H7 (cell line): ENCODE data around the gene IGSF8. TPM values are rescaled to one million over a fixed set of nuclear protein-coding genes. Genes with fewer than 3 reads are reported as not detected.
A peak's percentile ranks its signal among the peaks of the same experiment; 100 is the strongest.
"Not testable (repeated sequence)": the region's sequence is repeated elsewhere in the genome, so short reads cannot be mapped to it uniquely, and the experiment has no call there.

Experiments used
- DNase-seq: peaks from one replicate; pipeline ENCODE4 v3.0.0; 2012
- H3K27me3 ChIP-seq: 2 replicates; pipeline ENCODE4 v1.6.0; 2011; ENCODE audit warnings: mild to moderate bottlenecking, low read length; ENCODE audit not compliant: control insufficient read depth, insufficient read depth
- H3K36me3 ChIP-seq: replicated peaks from 2 replicates; pipeline ENCODE4 v1.5.1; 2011; ENCODE audit warnings: low read length; ENCODE audit not compliant: control insufficient read depth, insufficient read depth
- H3K4me3 ChIP-seq: 2 replicates; pipeline ENCODE4 v1.5.1; 2011; ENCODE audit warnings: low read depth, mild to moderate bottlenecking, control low read depth, low read length, moderate library complexity; ENCODE audit not compliant: insufficient read depth
- total RNA-seq: library from RNA; depleted of rRNA; stranded (reverse); fragments of >200 nt; shearing (Covaris generic); gene quantifications from 2 replicates; pipeline ENCODE4 v1.2.3, GENCODE V29; 2014

IGSF8 gene
- total RNA-seq, 1 experiment from 2014 or later, result 89.5 TPM

DNA sequence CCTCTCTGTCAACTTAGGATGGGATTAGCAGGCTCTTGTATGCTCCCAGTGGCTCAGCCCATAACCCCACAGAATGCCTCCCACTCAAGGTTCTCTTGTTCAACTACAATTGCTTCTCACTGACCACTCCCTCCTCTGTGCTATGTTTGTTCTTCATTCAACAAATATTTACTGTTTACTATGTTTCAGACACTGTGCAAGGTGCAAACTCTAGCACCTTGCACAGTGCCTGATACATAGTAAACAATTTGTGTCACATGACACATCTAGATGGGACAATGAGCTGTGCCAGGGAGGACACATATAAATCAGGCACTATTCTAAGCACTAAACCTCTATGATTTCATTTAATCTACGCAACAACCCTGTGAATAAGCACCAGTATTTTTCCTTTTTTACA lies 32.5 kb upstream of the IGSF8 start:
- H3K36me3 ChIP-seq, result peaks cover 6% of the 10 kb centered on the region
- no peaks in the 10 kb centered on the region for H3K27me3 ChIP-seq
- H3K4me3 ChIP-seq, result no peak overlapping the region
- peak; percentile 4 for DNase-seq

- H3K27me3 ChIP-seq, result no peaks in the 10 kb centered on the region
- H3K4me3 ChIP-seq, result no peak overlapping the region
- peak; percentile 7 for DNase-seq
- peaks cover 7% of the 10 kb centered on the region for H3K36me3 ChIP-seq
Observed at GRCh38 chr1:160130486-160130885, 32.1 kb upstream of the IGSF8 start.

DNA sequence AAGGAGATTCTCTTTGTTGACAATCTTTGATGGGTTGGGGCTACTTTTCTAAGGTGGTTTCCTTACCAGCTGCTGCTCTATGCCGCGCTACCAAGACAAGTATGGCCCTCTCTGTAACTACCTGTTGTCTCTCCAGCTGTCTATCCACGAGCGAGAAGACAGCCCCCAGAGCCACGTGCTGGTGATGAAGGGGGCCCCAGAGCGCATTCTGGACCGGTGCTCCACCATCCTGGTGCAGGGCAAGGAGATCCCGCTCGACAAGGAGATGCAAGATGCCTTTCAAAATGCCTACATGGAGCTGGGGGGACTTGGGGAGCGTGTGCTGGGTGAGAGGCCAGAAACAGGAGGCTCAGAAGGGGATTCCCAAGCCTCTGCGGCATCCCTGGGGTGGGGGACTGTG lies 31.5 kb upstream of the IGSF8 start:
- Histone ChIP-seq H3K27me3 (no peaks in the 10 kb centered on the region), H3K4me3 (no peak overlapping the region), H3K36me3 (peaks cover 7% of the 10 kb centered on the region)
- no peak for DNase-seq

GRCh38 chr1:160129558-160129957 lies 31.1 kb upstream of the IGSF8 start:
- Histone ChIP-seq H3K4me3 (no peak overlapping the region), H3K27me3 (no peaks in the 10 kb centered on the region), H3K36me3 (peaks cover 7% of the 10 kb centered on the region)
- peak; percentile 15 for DNase-seq

DNA sequence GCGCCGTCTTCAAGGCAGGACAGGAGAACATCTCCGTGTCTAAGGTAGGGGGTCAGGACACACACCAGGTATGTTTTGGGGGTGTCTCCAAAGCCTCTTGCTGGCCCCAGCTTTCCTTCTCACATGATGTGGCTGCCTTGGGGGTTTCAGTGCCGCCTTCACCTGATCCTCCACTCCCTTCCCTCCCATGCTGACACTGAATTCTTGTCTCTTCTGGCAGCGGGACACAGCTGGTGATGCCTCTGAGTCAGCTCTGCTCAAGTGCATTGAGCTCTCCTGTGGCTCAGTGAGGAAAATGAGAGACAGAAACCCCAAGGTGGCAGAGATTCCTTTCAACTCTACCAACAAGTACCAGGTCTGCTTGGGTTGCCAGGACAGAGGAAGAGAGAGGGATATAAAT lies 30.6 kb upstream of the IGSF8 start:
- Histone ChIP-seq H3K27me3 (no peaks in the 10 kb centered on the region), H3K36me3 (peaks cover 7% of the 10 kb centered on the region), H3K4me3 (no peak overlapping the region)
- DNase-seq, result peak; percentile 7

DNA sequence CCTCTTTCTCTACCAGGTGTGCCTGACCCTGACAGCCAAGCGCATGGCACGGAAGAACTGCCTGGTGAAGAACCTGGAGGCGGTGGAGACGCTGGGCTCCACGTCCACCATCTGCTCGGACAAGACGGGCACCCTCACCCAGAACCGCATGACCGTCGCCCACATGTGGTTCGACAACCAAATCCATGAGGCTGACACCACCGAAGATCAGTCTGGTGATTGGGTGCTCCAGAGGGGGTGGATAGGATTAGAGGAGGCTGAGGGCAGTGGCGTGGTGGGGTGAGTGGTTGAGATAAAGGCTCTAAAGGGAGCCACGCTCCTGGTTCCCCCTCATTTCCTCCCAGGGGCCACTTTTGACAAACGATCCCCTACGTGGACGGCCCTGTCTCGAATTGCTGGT lies 30.2 kb upstream of the IGSF8 start:
- Histone ChIP-seq H3K27me3 (no peaks in the 10 kb centered on the region), H3K4me3 (no peak overlapping the region), H3K36me3 (peaks cover 8% of the 10 kb centered on the region)
- peak; percentile 15 for DNase-seq

GRCh38 chr1:160127865-160128523 lies 29.6 kb upstream of the IGSF8 start:
- Histone ChIP-seq H3K36me3 (peaks cover 9% of the 10 kb centered on the region), H3K27me3 (no peaks in the 10 kb centered on the region), H3K4me3 (no peak overlapping the region)
- peak; percentile 9 for DNase-seq

DNA sequence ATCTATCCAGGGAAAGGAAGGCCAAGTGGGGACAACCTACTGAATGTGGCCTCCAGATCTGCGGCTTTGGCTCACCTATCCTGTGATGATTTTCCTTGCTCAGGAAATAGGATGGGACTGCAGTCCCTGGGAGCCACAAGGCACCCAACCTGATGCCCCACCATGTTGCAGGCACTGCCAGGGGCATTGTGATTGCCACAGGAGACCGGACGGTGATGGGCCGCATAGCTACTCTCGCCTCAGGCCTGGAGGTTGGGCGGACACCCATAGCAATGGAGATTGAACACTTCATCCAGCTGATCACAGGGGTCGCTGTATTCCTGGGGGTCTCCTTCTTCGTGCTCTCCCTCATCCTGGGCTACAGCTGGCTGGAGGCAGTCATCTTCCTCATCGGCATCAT lies 29.0 kb upstream of the IGSF8 start:
- peak; percentile 10 for DNase-seq
- Histone ChIP-seq H3K36me3 (peaks cover 9% of the 10 kb centered on the region), H3K27me3 (no peaks in the 10 kb centered on the region), H3K4me3 (no peak overlapping the region)

DNA sequence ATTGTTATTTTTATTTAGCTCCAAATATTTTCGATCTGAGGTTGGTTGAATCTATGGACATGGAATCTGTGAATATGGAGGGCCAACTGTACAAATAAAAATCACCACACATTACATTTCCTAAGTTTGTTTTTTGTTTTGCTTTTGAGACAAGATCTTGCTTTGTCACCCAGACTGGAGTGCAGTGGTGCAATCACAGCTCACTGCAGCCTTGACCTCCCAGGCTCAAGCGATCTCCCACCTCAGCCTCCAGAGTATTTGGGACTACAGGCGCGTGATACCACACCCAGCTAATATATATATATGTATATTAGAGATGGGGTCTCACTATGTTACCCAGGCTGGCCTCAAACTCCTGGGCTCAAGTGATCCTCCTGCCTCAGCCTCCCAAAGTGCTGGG lies 27.9 kb upstream of the IGSF8 start:
- not testable (repeated sequence) for H3K4me3 ChIP-seq, DNase-seq, H3K36me3 ChIP-seq, H3K27me3 ChIP-seq

GRCh38 chr1:160125746-160126145 lies 27.3 kb upstream of the IGSF8 start:
- no peaks in the 10 kb centered on the region for H3K27me3 ChIP-seq
- peaks cover 7% of the 10 kb centered on the region for H3K36me3 ChIP-seq
- no peak overlapping the region for H3K4me3 ChIP-seq
- no peak for DNase-seq

GRCh38 chr1:160124705-160125478 lies 26.5 kb upstream of the IGSF8 start:
- Histone ChIP-seq H3K27me3 (no peaks in the 10 kb centered on the region), H3K36me3 (peaks cover 7% of the 10 kb centered on the region), H3K4me3 (no peak overlapping the region)
- peak; percentile 71 for DNase-seq

DNA sequence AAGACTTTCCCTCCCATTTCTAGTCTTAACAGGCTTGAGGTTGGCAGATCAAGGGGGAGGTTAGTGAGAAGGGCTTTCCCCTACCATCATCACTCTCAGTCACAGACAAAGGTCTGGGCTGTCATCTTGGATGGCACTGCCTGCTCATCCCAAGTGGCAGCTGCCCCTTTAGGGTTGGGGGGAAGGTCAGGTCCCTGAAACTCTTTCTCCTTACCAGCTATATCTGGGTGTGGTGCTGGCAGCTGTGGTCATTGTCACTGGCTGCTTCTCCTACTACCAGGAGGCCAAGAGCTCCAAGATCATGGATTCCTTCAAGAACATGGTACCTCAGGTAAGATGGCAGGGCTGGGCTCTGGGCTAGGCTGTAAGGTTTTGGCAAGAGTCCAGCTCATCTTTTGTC lies 25.3 kb upstream of the IGSF8 start:
- no peaks in the 10 kb centered on the region for H3K27me3 ChIP-seq
- no peak overlapping the region for H3K4me3 ChIP-seq
- H3K36me3 ChIP-seq, result peaks cover 7% of the 10 kb centered on the region
- no peak for DNase-seq

GRCh38 chr1:160122978-160123495 lies 24.6 kb upstream of the IGSF8 start:
- no peak overlapping the region for H3K4me3 ChIP-seq
- peaks cover 7% of the 10 kb centered on the region for H3K36me3 ChIP-seq
- H3K27me3 ChIP-seq, result no peaks in the 10 kb centered on the region
- DNase-seq, result no peak

GRCh38 chr1:160121388-160121787 lies 23.0 kb upstream of the IGSF8 start:
- DNase-seq, result no peak
- Histone ChIP-seq H3K27me3 (peaks cover 1% of the 10 kb centered on the region; the same call in 1 of the 2 replicates), H3K4me3 (no peak overlapping the region), H3K36me3 (peaks cover 3% of the 10 kb centered on the region)

GRCh38 chr1:160120797-160121196 lies 22.4 kb upstream of the IGSF8 start:
- Histone ChIP-seq H3K36me3 (peaks cover 2% of the 10 kb centered on the region), H3K4me3 (no peak overlapping the region), H3K27me3 (peaks cover 1% of the 10 kb centered on the region; the same call in 1 of the 2 replicates)
- DNase-seq, result no peak
